Esophagus squamous epithelium (tissue), 5 donors: Measurements from ENCODE around the gene SYCE3. TPM values are rescaled to one million over a fixed set of nuclear protein-coding genes. Genes with fewer than 3 reads are reported as not detected.

Experiments used
- DNase-seq: peaks from one replicate; lab custom pipeline; 2025; lab: John Stamatoyannopoulos, UW
- H3K27ac ChIP-seq, 4 donors: fragments of 200-600 bp; sonication (generic); one replicate each; pipeline ENCODE4 v1.5.1; 2016 to 2019; ENCODE audit warnings: mild to moderate bottlenecking in 1 of 4
- H3K27me3 ChIP-seq, 4 donors: fragments of 200-600 bp; sonication (generic); 1 replicate in 3 of 4; 2 replicates in 1 of 4; pipeline versions ENCODE4 v1.5.1 to v1.6.0; 2017 to 2021; ENCODE audit warnings: antibody characterized with exemption in 1 of 4
- H3K36me3 ChIP-seq, 3 donors: fragments of 200-600 bp; sonication (generic); one replicate each; pipeline ENCODE4 v1.5.1; 2016 to 2019
- H3K4me1 ChIP-seq, 3 donors: fragments of 200-600 bp; sonication (generic); one replicate each; pipeline ENCODE4 v1.5.1; 2017 to 2019
- H3K4me3 ChIP-seq, 4 donors: fragments of 200-600 bp; sonication (generic); 1 replicate in 3 of 4; 2 replicates in 1 of 4; pipeline ENCODE4 v1.5.1; 2016 to 2019; ENCODE audit warnings: mild to moderate bottlenecking in 2 of 4, moderate library complexity in 1 of 4
- H3K9me3 ChIP-seq, 3 donors: fragments of 200-600 bp; sonication (generic); one replicate each; pipeline ENCODE4 v1.5.1; 2016 to 2019
- CTCF ChIP-seq, 6 experiments: fragments of 450-650 bp in 4 of 6; fragments of 200-600 bp in 2 of 6; sonication (generic) in 2 of 6; IDR thresholded peaks; one replicate each; pipeline ENCODE4 v1.5.1; 2016 to 2019; ENCODE audit warnings: antibody characterized with exemption in 6 of 6, mild to moderate bottlenecking in 4 of 6, moderate library complexity in 4 of 6
- POLR2A ChIP-seq, 4 donors: fragments of 450-650 bp; IDR thresholded peaks; one replicate each; pipeline ENCODE4 v1.6.1; 2017; ENCODE audit warnings: antibody characterized with exemption in 4 of 4, mild to moderate bottlenecking in 4 of 4, moderate library complexity in 3 of 4
- WGBS, 2 donors: methylation state at CpG; one replicate each; pipeline ENCODE4 v1.1.5; 2018; 5-methylcytosine and 5-hydroxymethylcytosine counted together
- intact Hi-C: fragments of 100-400 bp; cut with DNase I; formaldehyde crosslinking; loops from one replicate; pipeline ENCODE4 v1.15.0; 2022
- total RNA-seq, 4 donors: library from RNA; depleted of rRNA; stranded (reverse); fragments of >200 nt; gene quantifications; one replicate each; pipeline ENCODE4 v1.1.0, GENCODE V29; 2016
- donor health status: DM: yes; HTN: yes; CAD: no.

Gene SYCE3
- total RNA-seq, 4 donors from 2014 or later = 1.8 TPM; not detected in 3

GRCh38 chr22:50563413-50564160 is 868 bp upstream of the SYCE3 start:
- DNase-seq = no peak
- intact Hi-C loops = no loop called here
- TF ChIP-seq CTCF (IDR thresholded peaks at IDR 0.05) (no peak), POLR2A (IDR thresholded peaks at IDR 0.05) (no peak)
- Histone ChIP-seq H3K4me1 (peaks cover 0 to 35% (median 14%) of the 10 kb centered on the region in 3 donors), H3K27me3 (no peaks in the 10 kb centered on the region), H3K36me3 (peaks cover 0 to 13% (median 0%) of the 10 kb centered on the region in 3 donors), H3K27ac (peak overlapping the region; percentile 80 to 87 (median 84)), H3K4me3 (peak overlapping the region; percentile 51 to 73 (median 57)), H3K9me3 (no peaks in the 10 kb centered on the region)
- WGBS, 2 donors = 15 to 20% methylated on average over 17 of the region's 17 CpGs

DNA sequence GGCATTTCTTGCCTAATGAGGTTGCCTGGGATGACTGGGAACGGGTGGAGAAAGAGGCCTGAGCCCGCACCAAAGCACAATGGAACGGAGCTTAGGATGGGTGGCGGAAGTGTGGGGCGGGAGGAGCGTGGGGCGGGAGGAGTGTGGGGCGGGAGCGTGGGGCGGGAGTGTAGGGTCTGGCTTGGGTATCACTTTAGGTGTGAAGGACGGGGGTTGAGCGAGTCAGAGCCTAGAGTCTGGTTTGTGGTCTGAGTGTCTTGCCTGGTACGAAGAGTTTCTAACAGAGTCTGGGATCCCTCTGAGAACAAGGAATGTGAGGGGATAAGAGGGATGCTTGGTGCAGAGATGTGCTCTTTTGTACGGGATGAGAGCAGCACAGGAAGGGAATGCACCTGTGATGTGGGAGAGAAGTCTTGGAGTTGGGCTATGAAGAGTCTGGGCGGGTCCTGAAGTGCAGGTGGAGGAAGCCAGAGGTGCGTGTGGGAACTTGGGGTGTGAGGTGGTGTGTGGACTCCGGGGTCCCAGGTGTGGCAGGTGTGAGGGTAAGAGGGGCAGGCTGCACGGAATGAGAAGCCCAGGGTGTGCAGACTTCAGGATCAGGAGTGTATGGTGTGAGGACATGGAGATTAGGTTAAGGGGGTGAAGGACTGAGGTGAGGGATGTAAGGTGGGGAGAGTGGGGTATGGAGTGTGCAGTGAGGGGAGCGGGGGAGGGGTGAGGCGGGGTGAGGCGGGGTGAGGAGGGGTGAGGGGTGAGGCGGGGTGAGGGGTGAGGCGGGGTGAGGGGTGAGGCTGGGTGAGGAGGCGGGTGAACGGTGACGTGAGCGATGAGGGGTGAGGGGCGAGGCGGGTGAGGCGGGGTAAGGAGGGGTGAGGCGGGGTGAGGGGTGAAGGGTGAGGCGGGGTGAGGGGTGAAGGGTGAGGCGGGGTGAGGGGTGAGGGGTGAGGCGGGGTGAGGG is 1.0 kb downstream of the SYCE3 start:
- TF ChIP-seq CTCF (IDR thresholded peaks at IDR 0.05) (no peak), POLR2A (IDR thresholded peaks at IDR 0.05) (no peak)
- no peak for DNase-seq
- Histone ChIP-seq H3K9me3 (no peaks in the 10 kb centered on the region), H3K36me3 (no peaks in the 10 kb centered on the region), H3K4me1 (peaks cover 0 to 30% (median 14%) of the 10 kb centered on the region in 3 donors), H3K27ac (peak overlapping the region in 2 of 4 donors; percentile 21 to 55), H3K27me3 (no peaks in the 10 kb centered on the region), H3K4me3 (no peak overlapping the region)
- 64 to 66% methylated on average over 18 of the region's 34 CpGs for WGBS, 2 donors
- intact Hi-C loops = no loop called here

DNA sequence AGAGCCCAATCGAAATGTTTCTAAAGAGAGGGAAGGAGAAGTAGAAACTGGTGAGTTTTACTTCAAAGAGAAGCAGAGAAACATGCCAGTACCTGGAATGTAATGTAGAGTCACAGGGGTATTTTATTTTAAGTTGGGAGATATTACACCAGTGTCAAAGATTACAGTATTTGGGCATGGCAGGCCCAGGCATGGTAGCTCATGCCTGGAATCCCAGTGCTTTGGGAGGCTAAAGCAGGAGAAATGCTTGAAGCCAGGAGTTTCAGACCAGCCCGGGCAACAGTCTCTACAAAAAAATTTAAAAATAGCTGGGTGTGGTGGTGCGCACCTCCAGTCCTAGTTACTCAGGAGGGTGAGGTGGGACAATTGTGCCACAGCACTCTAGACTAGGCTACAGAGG is 2.7 kb downstream of the SYCE3 start:
- TF ChIP-seq POLR2A (IDR thresholded peaks at IDR 0.05) = no peak
- no peak for TF ChIP-seq CTCF (IDR thresholded peaks at IDR 0.05)
- Histone ChIP-seq H3K9me3 (no peaks in the 10 kb centered on the region), H3K27me3 (no peaks in the 10 kb centered on the region), H3K36me3 (no peaks in the 10 kb centered on the region), H3K4me3 (no peak overlapping the region), H3K27ac (peak overlapping the region in 3 of 4 donors; percentile 32 to 40 (median 34)), H3K4me1 (peaks cover 0 to 30% (median 14%) of the 10 kb centered on the region in 3 donors)
- no peak for DNase-seq
- intact Hi-C loops = no loop called here
- 33 to 57% methylated on average over 3 of the region's 3 CpGs for WGBS, 2 donors

DNA sequence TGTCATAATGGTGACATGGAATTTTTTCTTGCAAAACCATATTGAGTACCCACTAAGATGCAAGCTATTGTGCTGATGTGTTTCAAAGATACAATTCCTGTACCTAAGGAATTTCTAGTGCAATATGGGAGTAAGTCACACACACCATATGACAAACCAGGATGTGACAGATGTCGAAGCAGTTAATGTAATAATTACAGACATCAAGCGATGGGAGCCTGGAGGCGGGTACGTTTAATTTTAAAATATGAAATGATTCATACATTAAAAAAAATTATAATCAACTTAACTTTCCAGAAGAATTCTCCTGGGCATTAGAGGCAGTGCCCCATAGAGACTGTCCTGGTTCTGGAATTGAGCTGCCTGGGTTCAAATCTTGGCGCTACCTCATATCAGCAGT is 6.0 kb downstream of the SYCE3 start:
- Histone ChIP-seq H3K4me1 (peaks cover 0 to 9% (median 6%) of the 10 kb centered on the region in 3 donors), H3K9me3 (no peaks in the 10 kb centered on the region), H3K36me3 (no peaks in the 10 kb centered on the region), H3K27ac (no peak overlapping the region), H3K27me3 (peaks cover 0 to 1% (median 0%) of the 10 kb centered on the region in 4 donors), H3K4me3 (no peak overlapping the region)
- DNase-seq = no peak
- TF ChIP-seq POLR2A (IDR thresholded peaks at IDR 0.05) (no peak), CTCF (IDR thresholded peaks at IDR 0.05) (no peak)
- intact Hi-C loops = no loop called here
- WGBS, 2 donors = 78 to 82% methylated on average over 5 of the region's 5 CpGs
